ENCODE results near the gene GPC5. TPM values are rescaled to one million over a fixed set of nuclear protein-coding genes. Genes with fewer than 3 reads are reported as not detected.

Gene GPC5
- total and polyA plus RNA-seq, 2 of the 8 experiments (the other 6 are each of a cell fraction or from before 2014, with no cell fraction given) = 0.20 to 0.39 TPM

DNA sequence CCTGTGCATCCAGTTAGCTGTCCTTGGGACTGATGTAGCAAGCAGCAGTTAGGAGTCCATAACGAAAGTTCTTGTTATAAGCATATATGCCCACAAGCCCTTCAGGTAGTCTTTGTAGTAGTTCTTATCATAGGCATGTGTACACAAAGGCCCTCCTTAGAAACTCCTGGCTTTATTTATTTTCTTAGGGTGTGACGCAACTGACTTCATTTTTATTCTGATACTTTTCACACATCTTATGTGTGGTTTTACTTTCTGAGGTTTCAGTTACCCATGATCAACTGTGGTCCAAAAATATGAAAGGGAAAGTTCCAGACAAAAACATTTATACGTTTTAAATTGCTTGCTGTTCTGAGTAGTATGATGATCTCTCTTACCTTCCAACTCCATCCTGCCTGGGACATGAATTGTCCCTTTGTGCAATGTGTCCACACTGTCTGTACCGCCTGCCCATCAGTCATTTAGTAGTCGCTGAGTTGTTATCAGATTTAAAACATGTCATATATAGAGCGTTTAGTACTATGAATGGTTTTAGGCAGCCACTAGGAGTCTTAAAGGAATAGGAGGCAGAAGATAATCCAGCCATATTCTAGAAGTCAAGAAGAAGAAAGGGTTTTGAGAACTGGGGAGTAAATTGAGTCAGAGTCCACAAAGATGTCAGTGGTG lies 19.4 kb downstream of the GPC5 start (continued):
- TF ChIP-seq SIRT6 (IDR thresholded peaks at IDR 0.05; ENCODE audit: low read length) (no peak), CHD1 (IDR thresholded peaks at IDR 0.05; ENCODE audit: low read depth, low read length) (no peak), KDM1A (IDR thresholded peaks at IDR 0.05; ENCODE audit: borderline replicate concordance, low read length) (no peak), SAP30 (IDR thresholded peaks at IDR 0.05; ENCODE audit: insufficient read depth, insufficient replicate concordance, low read length) (no peak)

Data from H1 (cell line).